Left lung (tissue), 10 donors: ENCODE measurements around the gene HPCAL4. TPM values are rescaled to one million over a fixed set of nuclear protein-coding genes. Genes with fewer than 3 reads are reported as not detected.

Source experiments
- ATAC-seq: fragments of 200-7000 bp; cut with Tn5 transposase; one replicate; pipeline ENCODE4 v1.9.1; 2020; ENCODE audit warnings: moderate library complexity
- DNase-seq, 4 donors: peaks; one replicate each; pipeline ENCODE4 v3.0.0-alpha.2; 2013 to 2020
- H3K27ac ChIP-seq, 2 donors: fragments of 200-600 bp; sonication (generic) in 1 of 2; one replicate each; pipeline versions ENCODE4 v1.5.0 to v1.8.0; 2020 to 2021
- H3K27me3 ChIP-seq, 2 donors: fragments of 200-600 bp; sonication (generic) in 1 of 2; one replicate each; pipeline versions ENCODE4 v1.5.0 to v1.8.0; 2020 to 2021
- H3K36me3 ChIP-seq, 2 donors: fragments of 200-600 bp; sonication (generic) in 1 of 2; one replicate each; pipeline versions ENCODE4 v1.5.0 to v1.8.0; 2020 to 2021
- H3K4me1 ChIP-seq, 2 donors: fragments of 200-600 bp; one replicate each; pipeline ENCODE4 v1.8.0; 2021
- H3K4me3 ChIP-seq, 2 donors: fragments of 200-600 bp; sonication (generic) in 1 of 2; one replicate each; pipeline versions ENCODE4 v1.5.0 to v1.8.0; 2020 to 2021; ENCODE audit warnings: mild to moderate bottlenecking in 1 of 2
- H3K9me3 ChIP-seq, 2 donors: fragments of 200-600 bp; sonication (generic) in 1 of 2; one replicate each; pipeline versions ENCODE4 v1.5.0 to v1.8.0; 2020 to 2021
- CTCF ChIP-seq, 2 donors: fragments of 200-600 bp; sonication (generic) in 1 of 2; IDR thresholded peaks; one replicate each; pipeline versions ENCODE4 v1.5.0 to v1.8.0; 2021; ENCODE audit warnings: antibody characterized with exemption in 2 of 2
- intact Hi-C, 2 donors: fragments of 100-400 bp; cut with DNase I; formaldehyde crosslinking; loops; one replicate each; pipeline versions ENCODE4 v1.11.2 to v1.14.2; 2022
- polyA plus RNA-seq, 6 donors: library from polyadenylated mRNA; unstranded; fragments of 120-200 nt; gene quantifications; one replicate each; pipeline ENCODE4 v1.2.1, GENCODE V29; 2013; ENCODE audit not compliant: insufficient read length in 6 of 6
- total RNA-seq, 2 donors: library from RNA; stranded (reverse); fragmentation: NEBNext Ultra II Directional; extraction: Animal tissue kit (Norgen Biotek cat#: 25700); gene quantifications; one replicate each; pipeline ENCODE4 v1.2.1, GENCODE V29; 2021
- donor health status: DM: no; HTN: yes; CAD: no.
- donor health status: DM: no; HTN: no; CAD: no.

HPCAL4 gene
- total and polyA plus RNA-seq, 8 donors = 0.04 to 1.9 (median 0.14) TPM

GRCh38 chr1:39646232-39647081 is 44.8 kb downstream of the HPCAL4 start:
- no peaks in the 10 kb centered on the region for H3K36me3 ChIP-seq
- DNase-seq (peak in 2 of 4 donors; percentile 53 to 73), ATAC-seq (peak; percentile 52)
- no peak overlapping the region for H3K27ac ChIP-seq
- no peaks in the 10 kb centered on the region for H3K27me3 ChIP-seq
- H3K4me1 ChIP-seq = peaks cover 0 to 3% of the 10 kb centered on the region in 2 donors
- intact Hi-C loops = no loop called here
- no peak overlapping the region for H3K4me3 ChIP-seq
- no peaks in the 10 kb centered on the region for H3K9me3 ChIP-seq
- TF ChIP-seq CTCF (IDR thresholded peaks at IDR 0.05) = no peak

- no peak overlapping the region for H3K27ac ChIP-seq
- peaks cover 0 to 3% of the 10 kb centered on the region in 2 donors for H3K4me1 ChIP-seq
- H3K4me3 ChIP-seq = no peak overlapping the region
- H3K9me3 ChIP-seq = no peaks in the 10 kb centered on the region
- no peaks in the 10 kb centered on the region for H3K27me3 ChIP-seq
- no peak for TF ChIP-seq CTCF (IDR thresholded peaks at IDR 0.05)
- no peaks in the 10 kb centered on the region for H3K36me3 ChIP-seq
- ATAC-seq (peak; percentile 49), DNase-seq (no peak)
- intact Hi-C loops = no loop called here
Measured at GRCh38 chr1:39645411-39646043, 45.7 kb downstream of the HPCAL4 start.

- H3K27ac ChIP-seq = no peak overlapping the region
- intact Hi-C loops = no loop called here
- H3K4me3 ChIP-seq = no peak overlapping the region
- no peaks in the 10 kb centered on the region for H3K36me3 ChIP-seq
- no peak for DNase-seq
- ATAC-seq = no peak
- no peak for TF ChIP-seq CTCF (IDR thresholded peaks at IDR 0.05)
- H3K27me3 ChIP-seq = peaks cover 0 to 14% of the 10 kb centered on the region in 2 donors
- H3K4me1 ChIP-seq = peaks cover 3 to 10% of the 10 kb centered on the region in 2 donors
- H3K9me3 ChIP-seq = no peaks in the 10 kb centered on the region
Measured at GRCh38 chr1:39643705-39644104, 47.5 kb downstream of the HPCAL4 start.

GRCh38 chr1:39642796-39643195 is 48.4 kb downstream of the HPCAL4 start:
- ATAC-seq = no peak
- Histone ChIP-seq H3K36me3 (no peaks in the 10 kb centered on the region), H3K27ac (no peak overlapping the region), H3K27me3 (peaks cover 0 to 19% of the 10 kb centered on the region in 2 donors), H3K4me3 (no peak overlapping the region), H3K9me3 (no peaks in the 10 kb centered on the region), H3K4me1 (peaks cover 3 to 10% of the 10 kb centered on the region in 2 donors)
- no peak for TF ChIP-seq CTCF (IDR thresholded peaks at IDR 0.05)
- DNase-seq = no peak
- intact Hi-C loops = no loop called here

- intact Hi-C loops = no loop called here
- Histone ChIP-seq H3K4me3 (no peak overlapping the region), H3K9me3 (no peaks in the 10 kb centered on the region), H3K27me3 (peaks cover 0 to 19% of the 10 kb centered on the region in 2 donors), H3K4me1 (peaks cover 2 to 10% of the 10 kb centered on the region in 2 donors), H3K27ac (no peak overlapping the region), H3K36me3 (no peaks in the 10 kb centered on the region)
- ATAC-seq (no peak), DNase-seq (no peak)
- TF ChIP-seq CTCF (IDR thresholded peaks at IDR 0.05) = no peak
Measured at GRCh38 chr1:39640861-39641260, 50.4 kb downstream of the HPCAL4 start.
